H1 (cell line): Measurements from ENCODE around the gene OR51F2. TPM values are rescaled to one million over a fixed set of nuclear protein-coding genes. Genes with fewer than 3 reads are reported as not detected.

Experiments
- polyA plus RNA-seq, 7 experiments: library from polyadenylated mRNA; depleted of rRNA in 3 of 7; stranded (reverse) in 5 of 7; unstranded in 2 of 7; fragments of >200 nt in 5 of 7; fragments of 200-250 nt in 2 of 7; gene quantifications; 1 replicate in 5 of 7; 2 replicates in 1 of 7; 4 replicates in 1 of 7; pipeline versions ENCODE4 v1.2.1 to v1.2.3, GENCODE V29; 2011 to 2013; ENCODE audit warnings: missing spikeins in 2 of 7, mixed read lengths in 2 of 7
- total RNA-seq: library from RNA; stranded (reverse); fragmentation: NEBNext Ultra II Directional; extraction: Animal tissue kit (Norgen Biotek cat#: 25700); gene quantifications from 2 replicates; pipeline ENCODE4 v1.2.1, GENCODE V29; 2021

Gene OR51F2
- total and polyA plus RNA-seq, 2 of the 8 experiments (the other 6 are each of a cell fraction or from before 2014, with no cell fraction given), result 0.15 TPM; not detected in 1

Other genes with a start within 250 kb of the OR51F2 start
- not detected in 2 replicates for gene OR52I2, start 239.6 kb upstream of the OR51F2 start, total RNA-seq
- gene OR52I2, start 239.6 kb upstream of the OR51F2 start, polyA plus RNA-seq (2011; rRNA removed), result not detected in 2 replicates
- not detected in 2 replicates for gene OR52I1, start 227.3 kb upstream of the OR51F2 start, total RNA-seq
- not detected in 2 replicates for gene OR52I1, start 227.3 kb upstream of the OR51F2 start, polyA plus RNA-seq (2011; rRNA removed)
- gene TRIM68, start 213.1 kb upstream of the OR51F2 start, total RNA-seq, result 5.7 and 6.2 TPM in 2 replicates
- 3.4 and 3.8 TPM in 2 replicates for gene TRIM68, start 213.1 kb upstream of the OR51F2 start, polyA plus RNA-seq (2011; rRNA removed)
- not detected in 2 replicates for gene OR51D1, start 183.8 kb upstream of the OR51F2 start, total RNA-seq
- gene OR51D1, start 183.8 kb upstream of the OR51F2 start, polyA plus RNA-seq (2011; rRNA removed), result not detected in 2 replicates
- not detected in 2 replicates for gene OR51E1, start 177.3 kb upstream of the OR51F2 start, total RNA-seq
- gene OR51E1, start 177.3 kb upstream of the OR51F2 start, polyA plus RNA-seq (2011; rRNA removed), result not detected in 2 replicates
- not detected in 2 replicates for gene OR51E2, start 123.5 kb upstream of the OR51F2 start, total RNA-seq
- gene OR51E2, start 123.5 kb upstream of the OR51F2 start, polyA plus RNA-seq (2011; rRNA removed), result not detected in 2 replicates
- gene MMP26, start 116.5 kb upstream of the OR51F2 start, total RNA-seq, result not detected in 2 replicates
- 0.06 TPM in 1 of 2 replicates, not detected in the other for gene MMP26, start 116.5 kb upstream of the OR51F2 start, polyA plus RNA-seq (2011; rRNA removed)
- gene OR51F1, start 51.4 kb upstream of the OR51F2 start, total RNA-seq, result not detected in 2 replicates
- gene OR51F1, start 51.4 kb upstream of the OR51F2 start, polyA plus RNA-seq (2011; rRNA removed), result not detected in 2 replicates
- not detected in 2 replicates for gene OR52R1, start 16.9 kb upstream of the OR51F2 start, total RNA-seq
- not detected in 2 replicates for gene OR52R1, start 16.9 kb upstream of the OR51F2 start, polyA plus RNA-seq (2011; rRNA removed)
- not detected in 2 replicates for gene OR51S1, start 27.9 kb downstream of the OR51F2 start, total RNA-seq
- not detected in 2 replicates for gene OR51S1, start 27.9 kb downstream of the OR51F2 start, polyA plus RNA-seq (2011; rRNA removed)
- gene OR51T1, start 60.6 kb downstream of the OR51F2 start, total RNA-seq, result not detected in 2 replicates
- not detected in 2 replicates for gene OR51T1, start 60.6 kb downstream of the OR51F2 start, polyA plus RNA-seq (2011; rRNA removed)
- not detected in 2 replicates for gene OR51A7, start 82.5 kb downstream of the OR51F2 start, total RNA-seq
- gene OR51A7, start 82.5 kb downstream of the OR51F2 start, polyA plus RNA-seq (2011; rRNA removed), result not detected in 2 replicates
- gene OR51G2, start 98.0 kb downstream of the OR51F2 start, total RNA-seq, result not detected in 2 replicates
- not detected in 2 replicates for gene OR51G2, start 98.0 kb downstream of the OR51F2 start, polyA plus RNA-seq (2011; rRNA removed)
- gene OR51G1, start 103.0 kb downstream of the OR51F2 start, total RNA-seq, result not detected in 2 replicates
- not detected in 2 replicates for gene OR51G1, start 103.0 kb downstream of the OR51F2 start, polyA plus RNA-seq (2011; rRNA removed)
- gene OR51A4, start 126.3 kb downstream of the OR51F2 start, total RNA-seq, result not detected in 2 replicates
- not detected in 2 replicates for gene OR51A4, start 126.3 kb downstream of the OR51F2 start, polyA plus RNA-seq (2011; rRNA removed)
- not detected in 2 replicates for gene OR51A2, start 134.4 kb downstream of the OR51F2 start, total RNA-seq
- gene OR51A2, start 134.4 kb downstream of the OR51F2 start, polyA plus RNA-seq (2011; rRNA removed), result not detected in 2 replicates
- gene OR51L1, start 173.5 kb downstream of the OR51F2 start, total RNA-seq, result not detected in 2 replicates
- not detected in 2 replicates for gene OR51L1, start 173.5 kb downstream of the OR51F2 start, polyA plus RNA-seq (2011; rRNA removed)
- gene OR52J3, start 225.2 kb downstream of the OR51F2 start, total RNA-seq, result not detected in 2 replicates
- gene OR52J3, start 225.2 kb downstream of the OR51F2 start, polyA plus RNA-seq (2011; rRNA removed), result not detected in 2 replicates
- gene OR52E2, start 238.3 kb downstream of the OR51F2 start, total RNA-seq, result not detected in 2 replicates
- gene OR52E2, start 238.3 kb downstream of the OR51F2 start, polyA plus RNA-seq (2011; rRNA removed), result not detected in 2 replicates
- not detected in 2 replicates for gene OR52E1, start 248.3 kb downstream of the OR51F2 start, total RNA-seq
- gene OR52E1, start 248.3 kb downstream of the OR51F2 start, polyA plus RNA-seq (2011; rRNA removed), result not detected in 2 replicates